Bronchial epithelial cell (primary cell): ENCODE results near the gene LRRC75A. TPM values are rescaled to one million over a fixed set of nuclear protein-coding genes. Genes with fewer than 3 reads are reported as not detected.
A peak's percentile ranks its signal among the peaks of the same experiment; 100 is the strongest.

Experiments used
- DNase-seq: peaks from one replicate; pipeline ENCODE4 v3.0.0-alpha.2; 2010; ENCODE audit warnings: low read depth
- FAIRE-seq: peaks from 2 replicates; lab custom pipeline; 2011; peaks lifted over from hg19 to GRCh38; lab: Jason Lieb, UNC
- H3K27me3 ChIP-seq: 2 replicates; pipeline ENCODE4 v1.5.1; 2011; ENCODE audit warnings: low read length; ENCODE audit not compliant: control insufficient read depth, insufficient read depth
- H3K36me3 ChIP-seq: 2 replicates; pipeline ENCODE4 v1.5.1; 2011; ENCODE audit warnings: low read length; ENCODE audit not compliant: control insufficient read depth, insufficient read depth
- H3K4me3 ChIP-seq: 2 replicates; pipeline ENCODE4 v1.5.1; 2011; ENCODE audit warnings: mild to moderate bottlenecking, low read depth, low read length, control low read depth
- CTCF ChIP-seq: IDR thresholded peaks from 2 replicates; pipeline ENCODE4 v1.5.1; 2011; ENCODE audit warnings: mild to moderate bottlenecking, moderate library complexity, low read length, control low read depth, inconsistent platforms; ENCODE audit not compliant: insufficient read depth, severe bottlenecking
- total RNA-seq: library from RNA; depleted of rRNA; stranded (reverse); fragments of >200 nt; gene quantifications from 2 replicates; pipeline ENCODE4 v1.2.1, GENCODE V29; 2014

Gene LRRC75A
- total RNA-seq, 1 donor from 2014 or later: not detected

GRCh38 chr17:16423226-16423872 is 68.6 kb downstream of the LRRC75A start:
- DNase-seq: no peak
- FAIRE-seq: no peak
- H3K27me3 ChIP-seq: no peaks in the 10 kb centered on the region
- no peak overlapping the region for H3K4me3 ChIP-seq
- TF ChIP-seq CTCF: no peak
- H3K36me3 ChIP-seq: no peaks in the 10 kb centered on the region

GRCh38 chr17:16422416-16422815 is 69.6 kb downstream of the LRRC75A start:
- FAIRE-seq (no peak), DNase-seq (no peak)
- no peaks in the 10 kb centered on the region for H3K27me3 ChIP-seq
- TF ChIP-seq CTCF: no peak
- H3K4me3 ChIP-seq: no peak overlapping the region
- H3K36me3 ChIP-seq: no peaks in the 10 kb centered on the region

- DNase-seq (peak; percentile 53), FAIRE-seq (no peak)
- no peak overlapping the region for H3K4me3 ChIP-seq
These were observed 72.1 kb downstream of the LRRC75A start for GRCh38 chr17:16419929-16420271.

GRCh38 chr17:16419074-16419928 is 72.7 kb downstream of the LRRC75A start:
- no peak for TF ChIP-seq CTCF
- H3K36me3 ChIP-seq: no peaks in the 10 kb centered on the region
- H3K4me3 ChIP-seq: no peak overlapping the region
- no peak for FAIRE-seq
- no peaks in the 10 kb centered on the region for H3K27me3 ChIP-seq
- peak; percentile 84 for DNase-seq

More at GRCh38 chr17:16419929-16420271, 72.1 kb downstream of the LRRC75A start:
- no peak for TF ChIP-seq CTCF
- H3K36me3 ChIP-seq: no peaks in the 10 kb centered on the region
- no peaks in the 10 kb centered on the region for H3K27me3 ChIP-seq

- no peaks in the 10 kb centered on the region for H3K36me3 ChIP-seq
- DNase-seq: no peak
These were observed 73.3 kb downstream of the LRRC75A start for GRCh38 chr17:16418685-16419068.

More at GRCh38 chr17:16418685-16419068, 73.3 kb downstream of the LRRC75A start:
- FAIRE-seq: no peak
- Histone ChIP-seq H3K4me3 (no peak overlapping the region), H3K27me3 (no peaks in the 10 kb centered on the region)
- no peak for TF ChIP-seq CTCF
